WTC11 (cell line): ENCODE results near the gene GAS2L1. TPM values are rescaled to one million over a fixed set of nuclear protein-coding genes. Genes with fewer than 3 reads are reported as not detected.

ENCODE experiments used
- ATAC-seq: fragments of 200-7000 bp; cut with Tn5 transposase; 2 replicates; pipeline ENCODE4 v1.10.0; 2021; ENCODE audit warnings: mild to moderate bottlenecking, moderate library complexity
- CTCF ChIA-PET: fragments of 300-600 bp; sonication (Branson Sonifier 250); formaldehyde crosslinking; loops from one replicate; lab custom pipeline; 2021; ENCODE audit warnings: antibody characterized with exemption; lab: Charles Lee
- POLR2A ChIA-PET: fragments of 350-600 bp; sonication (Branson Sonifier 250); formaldehyde crosslinking; loops from one replicate; lab custom pipeline; 2021; ENCODE audit warnings: antibody characterized with exemption; lab: Charles Lee
- DNase-seq: peaks from one replicate; pipeline ENCODE4 v3.0.0; 2021; ENCODE audit warnings: low spot score
- H3K27ac Mint-ChIP-seq: 2 replicates; pipeline ENCODE4 v1.8.0; 2021; ENCODE audit warnings: mixed read lengths
- H3K27me3 Mint-ChIP-seq: 2 replicates; pipeline ENCODE4 v1.8.0; 2021; ENCODE audit warnings: low read depth, mild to moderate bottlenecking, moderate library complexity, mixed read lengths
- H3K36me3 Mint-ChIP-seq: 2 replicates; pipeline ENCODE4 v1.8.0; 2021; ENCODE audit warnings: mixed read lengths
- H3K4me1 Mint-ChIP-seq: 2 replicates; pipeline ENCODE4 v1.8.0; 2022; ENCODE audit warnings: mixed read lengths
- H3K4me3 Mint-ChIP-seq: 2 replicates; pipeline ENCODE4 v1.8.0; 2021; ENCODE audit warnings: mild to moderate bottlenecking, moderate library complexity, mixed read lengths
- H3K9me3 Mint-ChIP-seq: 2 replicates; pipeline ENCODE4 v1.8.0; 2021; ENCODE audit warnings: mixed read lengths
- ARID4B ChIP-seq: sonication (generic); formaldehyde crosslinking; IDR thresholded peaks from 2 replicates; pipeline ENCODE4 v1.8.0; 2023; ENCODE audit warnings: missing genetic modification reagents, mild to moderate bottlenecking, borderline replicate concordance
- CREM ChIP-seq: sonication (generic); formaldehyde crosslinking; IDR thresholded peaks from 2 replicates; pipeline ENCODE4 v1.8.1; 2022; ENCODE audit warnings: mild to moderate bottlenecking, missing genetic modification reagents, moderate library complexity
- E2F1 ChIP-seq: sonication (generic); formaldehyde crosslinking; IDR thresholded peaks from 2 replicates; pipeline ENCODE4 v1.8.0; 2022; ENCODE audit warnings: mild to moderate bottlenecking, missing genetic modification reagents
- ELF4 ChIP-seq: sonication (generic); formaldehyde crosslinking; IDR thresholded peaks from 2 replicates; pipeline ENCODE4 v1.8.1; 2022; ENCODE audit warnings: low read depth, mild to moderate bottlenecking, moderate library complexity, missing genetic modification reagents
- ERG ChIP-seq: fragments of 250-450 bp; sonication (Bioruptor Pico); IDR thresholded peaks from 2 replicates; pipeline ENCODE4 v1.8.0; 2021; ENCODE audit warnings: mild to moderate bottlenecking
- FOXK1 ChIP-seq: sonication (generic); formaldehyde crosslinking; IDR thresholded peaks from 2 replicates; pipeline ENCODE4 v1.8.0; 2022; ENCODE audit warnings: mild to moderate bottlenecking, moderate library complexity, missing genetic modification reagents
- FOXP4 ChIP-seq: sonication (generic); formaldehyde crosslinking; IDR thresholded peaks from 2 replicates; pipeline ENCODE4 v1.8.0; 2022; ENCODE audit warnings: mild to moderate bottlenecking, missing genetic modification reagents
- GABPB1 ChIP-seq: sonication (generic); formaldehyde crosslinking; IDR thresholded peaks from 2 replicates; pipeline ENCODE4 v1.8.1; 2023; ENCODE audit warnings: mild to moderate bottlenecking, missing genetic modification reagents
- GTF2I ChIP-seq: fragments of 250-450 bp; sonication (Bioruptor Pico); conservative IDR thresholded peaks from 2 replicates; pipeline ENCODE4 v1.4.0; 2021; ENCODE audit warnings: mild to moderate bottlenecking
- IRF2 ChIP-seq: sonication (generic); formaldehyde crosslinking; IDR thresholded peaks from 2 replicates; pipeline ENCODE4 v1.8.0; 2022; ENCODE audit warnings: low read depth, missing genetic modification reagents, borderline replicate concordance
- JUN ChIP-seq: sonication (generic); formaldehyde crosslinking; IDR thresholded peaks from 2 replicates; pipeline ENCODE4 v1.8.0; 2023; ENCODE audit warnings: mild to moderate bottlenecking, missing genetic modification reagents
- KAT7 ChIP-seq: sonication (generic); formaldehyde crosslinking; IDR thresholded peaks from 2 replicates; pipeline ENCODE4 v1.8.1; 2023; ENCODE audit warnings: missing genetic modification reagents, mild to moderate bottlenecking, borderline replicate concordance
- MAX ChIP-seq: sonication (generic); formaldehyde crosslinking; IDR thresholded peaks from 2 replicates; pipeline ENCODE4 v1.8.0; 2022; ENCODE audit warnings: mild to moderate bottlenecking, missing genetic modification reagents
- MYBL2 ChIP-seq: sonication (generic); formaldehyde crosslinking; IDR thresholded peaks from 2 replicates; pipeline ENCODE4 v1.8.1; 2023; ENCODE audit warnings: mild to moderate bottlenecking, moderate library complexity, missing genetic modification reagents
- NFATC4 ChIP-seq: fragments of 250-450 bp; sonication (Bioruptor Pico); IDR thresholded peaks from 2 replicates; pipeline ENCODE4 v1.9.0; 2021; ENCODE audit warnings: mild to moderate bottlenecking
- NFYB ChIP-seq: sonication (generic); formaldehyde crosslinking; conservative IDR thresholded peaks from 2 replicates; pipeline ENCODE4 v1.8.0; 2022; ENCODE audit warnings: low read depth, missing genetic modification reagents
- NR1H2 ChIP-seq: sonication (generic); formaldehyde crosslinking; IDR thresholded peaks from 2 replicates; pipeline ENCODE4 v1.9.0; 2021; ENCODE audit warnings: mild to moderate bottlenecking, moderate library complexity, missing genetic modification reagents
- NR3C1 ChIP-seq: sonication (generic); formaldehyde crosslinking; conservative IDR thresholded peaks from 2 replicates; pipeline ENCODE4 v1.8.1; 2023; ENCODE audit warnings: low read depth, mild to moderate bottlenecking, missing genetic modification reagents
- RELA ChIP-seq: sonication (generic); formaldehyde crosslinking; IDR thresholded peaks from 2 replicates; pipeline ENCODE4 v1.8.1; 2022; ENCODE audit warnings: missing genetic modification reagents, mild to moderate bottlenecking, borderline replicate concordance
- SMAD3 ChIP-seq: sonication (generic); formaldehyde crosslinking; IDR thresholded peaks from 2 replicates; pipeline ENCODE4 v1.8.0; 2022; ENCODE audit warnings: missing genetic modification reagents, mild to moderate bottlenecking, borderline replicate concordance
- TP53 ChIP-seq: sonication (generic); formaldehyde crosslinking; IDR thresholded peaks from 2 replicates; pipeline ENCODE4 v1.8.1; 2023; ENCODE audit warnings: mild to moderate bottlenecking, missing genetic modification reagents
- ZBTB21 ChIP-seq: sonication (generic); formaldehyde crosslinking; IDR thresholded peaks from 2 replicates; pipeline ENCODE4 v1.8.1; 2023; ENCODE audit warnings: mild to moderate bottlenecking, missing genetic modification reagents, borderline replicate concordance
- ZNF138 ChIP-seq: sonication (generic); formaldehyde crosslinking; conservative IDR thresholded peaks from 2 replicates; pipeline ENCODE4 v1.8.1; 2022; ENCODE audit warnings: mild to moderate bottlenecking, moderate library complexity, missing genetic modification reagents
- ZNF317 ChIP-seq: sonication (generic); formaldehyde crosslinking; IDR thresholded peaks from 2 replicates; pipeline ENCODE4 v1.8.1; 2023; ENCODE audit warnings: low read depth, mild to moderate bottlenecking, moderate library complexity, missing genetic modification reagents, borderline replicate concordance
- ZNF423 ChIP-seq: fragments of 250-450 bp; sonication (Bioruptor Pico); IDR thresholded peaks from 2 replicates; pipeline ENCODE4 v2.1.2; 2022; ENCODE audit warnings: mild to moderate bottlenecking, moderate library complexity
- ZNF671 ChIP-seq: fragments of 250-450 bp; sonication (Bioruptor Pico); IDR thresholded peaks from 2 replicates; pipeline ENCODE4 v1.8.0; 2021; ENCODE audit warnings: mild to moderate bottlenecking
- total RNA-seq: library from RNA; stranded (reverse); gene quantifications from 3 replicates; pipeline ENCODE4 v1.2.3, GENCODE V29; 2021

Gene GAS2L1
- total RNA-seq, 1 experiment from 2014 or later, result 19.9 TPM

GRCh38 chr22:29338398-29338797, 31.9 kb downstream of the GAS2L1 start:
- no peak overlapping the region for H3K4me3 Mint-ChIP-seq
- TF ChIP-seq ZBTB21 (CRISPR knock-in tag), result no peak
- no peak for TF ChIP-seq NFYB (CRISPR knock-in tag)
- TF ChIP-seq TP53 (CRISPR knock-in tag), result no peak
- no peak for TF ChIP-seq E2F1 (CRISPR knock-in tag)
- TF ChIP-seq IRF2, result no peak
- no peak for TF ChIP-seq ZNF423 (CRISPR knock-in tag)
- no peak for TF ChIP-seq NR3C1 (CRISPR knock-in tag)
- TF ChIP-seq SMAD3 (CRISPR knock-in tag), result no peak
- TF ChIP-seq CREM (CRISPR knock-in tag), result no peak
- TF ChIP-seq FOXP4 (CRISPR knock-in tag), result no peak

GRCh38 chr22:29339381-29340235, 33.2 kb downstream of the GAS2L1 start:
- ATAC-seq, result no peak
- Mint-ChIP-seq H3K9me3 (no peaks in the 10 kb centered on the region), H3K27ac (no peak overlapping the region), H3K27me3 (no peaks in the 10 kb centered on the region), H3K36me3 (peaks cover 47% of the 10 kb centered on the region), H3K4me1 (no peaks in the 10 kb centered on the region), H3K4me3 (no peak overlapping the region)
- DNase-seq, result no peak
- CTCF ChIA-PET, result no interaction called here
- POLR2A ChIA-PET, result no interaction called here
- TF ChIP-seq ZNF423 (CRISPR knock-in tag), result no peak
- TF ChIP-seq ZNF671, result no peak
- no peak for TF ChIP-seq MYBL2 (CRISPR knock-in tag)
- TF ChIP-seq NR3C1 (CRISPR knock-in tag), result no peak
- TF ChIP-seq RELA (CRISPR knock-in tag), result no peak
- TF ChIP-seq GTF2I, result no peak
- TF ChIP-seq KAT7, result no peak
- no peak for TF ChIP-seq ERG (CRISPR knock-in tag)
- no peak for TF ChIP-seq NR1H2 (CRISPR knock-in tag)
- TF ChIP-seq ELF4 (CRISPR knock-in tag), result no peak
- no peak for TF ChIP-seq GABPB1 (CRISPR knock-in tag)
- no peak for TF ChIP-seq JUN
- TF ChIP-seq NFATC4 (CRISPR knock-in tag), result no peak
- TF ChIP-seq MAX, result no peak
- no peak for TF ChIP-seq ZNF317 (CRISPR knock-in tag)
- TF ChIP-seq ZNF138 (CRISPR knock-in tag), result no peak
- no peak for TF ChIP-seq ARID4B (CRISPR knock-in tag)
- no peak for TF ChIP-seq FOXK1 (CRISPR knock-in tag)

More at GRCh38 chr22:29338398-29338797, 31.9 kb downstream of the GAS2L1 start:
- no peaks in the 10 kb centered on the region for H3K4me1 Mint-ChIP-seq
- no peak for DNase-seq
- H3K9me3 Mint-ChIP-seq, result no peaks in the 10 kb centered on the region
- ChIA-PET CTCF (no interaction called here), POLR2A (no interaction called here)
- H3K27me3 Mint-ChIP-seq, result no peaks in the 10 kb centered on the region
- H3K36me3 Mint-ChIP-seq, result peaks cover 44% of the 10 kb centered on the region
- no peak overlapping the region for H3K27ac Mint-ChIP-seq
- no peak for ATAC-seq
